T47D (cell line): ENCODE results near the gene HKDC1.

Source experiments
- DNase-seq, 2 experiments: peaks; one replicate each; pipeline versions ENCODE4 v3.0.0 to v3.0.0-alpha.2; 2011 to 2012; ENCODE audit warnings: low read depth in 1 of 2, low spot score in 1 of 2
- JUND ChIP-seq: IDR thresholded peaks from 2 replicates; pipeline ENCODE4 v1.6.1; 2012; ENCODE audit warnings: low read depth
- in situ Hi-C: cut with HindIII; loops from 2 replicates; pipeline ENCODE4 v1.10.0; 2016; ENCODE audit warnings: low sequenced_read_pairs, low pct_unique_long_range_greater_than_20kb

HKDC1 gene

DNA sequence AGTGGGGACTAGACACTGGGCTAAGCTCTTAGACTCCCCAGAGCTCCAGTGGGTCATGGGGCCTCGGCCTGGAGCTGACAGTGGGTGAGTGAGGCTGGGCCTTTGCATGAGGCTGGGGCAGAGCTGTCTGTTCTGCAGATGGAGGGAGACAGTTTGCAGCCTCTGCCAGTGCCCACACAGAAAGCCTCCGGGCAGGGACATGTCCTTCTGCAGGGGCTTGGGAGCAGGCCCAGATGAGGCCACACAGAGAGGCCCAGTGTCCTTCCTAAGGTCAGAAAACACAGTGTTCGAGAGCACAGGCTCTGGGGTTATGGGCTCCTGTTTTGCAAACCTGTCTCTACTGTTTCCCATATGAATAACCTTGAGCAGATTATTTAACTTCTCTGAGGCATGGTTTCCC, 33.0 kb downstream of the HKDC1 start:
- DNase-seq, result no peak
- in situ Hi-C loops, result no loop called here
- no peak for TF ChIP-seq JUND

DNA sequence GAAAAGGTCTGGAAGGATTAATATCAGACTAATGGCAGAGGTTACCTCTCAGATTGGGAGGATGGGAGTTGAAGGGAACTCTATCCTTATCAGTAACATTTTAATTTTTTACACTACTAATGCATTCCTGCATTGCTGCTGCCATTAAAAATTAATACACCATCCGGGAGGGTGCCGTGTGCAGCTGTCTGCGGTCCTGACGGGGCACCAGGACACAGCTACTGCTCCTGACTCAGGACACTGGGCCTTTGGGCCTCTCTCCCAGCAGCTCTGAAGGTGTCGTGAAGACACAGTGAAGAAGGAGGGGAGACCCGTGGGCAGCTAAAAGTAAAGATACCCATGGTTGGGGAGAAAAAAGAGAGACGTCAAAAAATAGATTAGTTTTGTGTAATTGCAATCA, 34.7 kb downstream of the HKDC1 start:
- in situ Hi-C loops, result no loop called here
- DNase-seq, result no peak
- no peak for TF ChIP-seq JUND

DNA sequence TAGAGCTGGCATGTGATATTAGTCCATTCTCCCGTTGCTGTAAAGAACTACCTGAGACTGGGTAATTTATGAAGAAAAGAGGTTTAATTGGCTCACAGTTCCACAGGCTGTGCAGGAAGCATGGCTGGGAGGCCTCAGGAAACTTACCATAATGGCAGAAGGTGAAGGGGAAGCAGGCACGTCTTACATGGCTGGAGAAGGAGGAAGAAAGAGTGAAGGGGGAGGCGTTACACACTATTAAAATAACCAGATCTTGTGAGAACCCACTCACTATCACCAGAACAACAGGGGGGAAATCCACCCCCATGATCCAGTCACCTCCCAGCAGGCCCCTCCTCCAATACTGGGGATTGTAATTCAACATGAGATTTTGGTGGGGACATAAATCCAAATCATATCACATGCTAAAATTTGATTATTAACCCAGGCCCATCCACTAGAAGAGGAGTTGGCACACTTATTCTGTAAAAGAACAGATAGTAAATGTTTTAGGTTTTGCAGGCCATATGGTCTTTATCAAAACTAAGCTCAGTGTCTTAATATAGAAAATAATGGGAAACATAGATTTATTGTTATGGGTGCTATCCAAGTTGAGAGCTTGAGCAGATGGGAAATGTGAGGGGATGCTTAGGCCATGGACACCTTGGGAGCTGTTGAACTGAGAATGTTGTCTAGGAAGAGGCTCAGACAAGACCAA, 39.6 kb downstream of the HKDC1 start:
- TF ChIP-seq JUND, result no peak
- in situ Hi-C loops, result no loop called here
- no peak for DNase-seq

GRCh38 chr10:69261184-69261583, 41.1 kb downstream of the HKDC1 start:
- no peak for DNase-seq
- TF ChIP-seq JUND, result no peak
- in situ Hi-C loops, result no loop called here

- no peak for TF ChIP-seq JUND
- DNase-seq, result no peak
- in situ Hi-C loops, result no loop called here
Measured at GRCh38 chr10:69262292-69262751, 42.2 kb downstream of the HKDC1 start.

GRCh38 chr10:69265521-69265920, 45.4 kb downstream of the HKDC1 start:
- DNase-seq, result no peak
- in situ Hi-C loops, result no loop called here
- no peak for TF ChIP-seq JUND

DNA sequence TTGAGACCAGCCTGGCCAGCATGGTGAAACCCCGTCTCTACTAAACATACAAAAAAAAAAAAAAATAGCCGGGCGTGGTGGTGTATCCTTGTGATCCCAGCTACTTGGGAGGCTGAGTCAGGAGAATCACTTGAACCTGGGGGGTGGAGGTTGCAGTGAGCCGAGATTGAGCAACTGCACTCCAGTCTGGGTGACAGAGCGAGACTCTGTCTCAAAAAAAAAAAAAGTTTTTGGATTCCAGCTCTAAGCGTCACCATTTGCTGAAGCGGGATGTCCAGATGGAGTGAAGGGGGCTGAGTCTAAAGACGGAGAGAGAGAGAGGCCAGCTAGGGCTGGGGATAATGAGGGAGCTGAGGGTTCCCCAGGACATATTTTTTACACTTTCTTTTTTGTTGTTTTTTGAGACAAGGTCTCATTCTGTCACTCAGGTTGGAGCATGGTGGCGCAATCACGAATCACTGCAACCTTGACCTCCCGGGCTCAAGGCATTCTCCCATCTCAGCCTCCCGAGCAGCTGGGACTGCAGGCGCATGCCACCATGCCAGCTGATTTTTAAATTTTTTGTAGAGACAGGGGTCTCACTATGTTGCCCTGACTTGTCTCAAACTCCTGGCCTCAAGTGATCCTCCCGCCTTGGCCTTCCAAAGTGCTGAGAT, 48.8 kb downstream of the HKDC1 start:
- in situ Hi-C loops, result no loop called here
- no peak for TF ChIP-seq JUND
- DNase-seq, result no peak

DNA sequence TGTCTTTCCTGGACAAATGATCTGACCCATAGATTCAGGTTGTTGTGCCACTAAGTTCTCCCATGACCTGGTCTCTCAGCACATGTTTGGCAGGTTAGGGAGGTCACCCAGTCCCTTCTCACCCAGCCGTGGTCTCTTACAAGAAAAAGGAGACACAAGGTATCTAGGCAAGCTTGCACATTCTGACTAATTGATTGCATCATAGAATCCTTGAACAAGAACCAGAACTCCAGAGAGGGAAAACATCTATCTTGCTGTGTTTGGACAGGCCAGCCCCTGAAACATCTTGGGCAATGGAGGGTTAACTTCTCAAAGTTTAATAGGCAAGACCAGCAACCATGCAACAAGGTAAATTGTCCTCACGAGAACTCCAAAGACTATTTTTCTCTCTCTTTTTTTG, 49.6 kb downstream of the HKDC1 start:
- no peak for TF ChIP-seq JUND
- in situ Hi-C loops, result no loop called here
- no peak for DNase-seq

DNA sequence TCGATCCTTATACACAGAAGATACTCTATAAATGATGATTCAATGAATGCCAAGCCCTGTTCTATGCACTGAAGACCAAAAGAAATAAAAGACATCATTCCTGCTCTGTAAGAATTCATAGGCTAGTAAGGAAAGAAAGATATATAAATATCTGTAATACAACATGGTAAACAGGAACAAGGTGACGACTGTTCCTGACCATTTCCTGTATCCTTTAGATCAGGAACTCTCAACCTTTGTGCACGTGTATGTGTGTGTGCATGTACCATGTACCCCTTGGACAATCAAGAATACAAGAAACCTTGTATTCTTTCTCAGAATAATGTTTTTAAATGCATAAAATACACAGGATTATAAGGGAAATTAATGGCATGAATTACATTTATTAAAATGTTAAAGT, 50.9 kb downstream of the HKDC1 start:
- in situ Hi-C loops, result no loop called here
- TF ChIP-seq JUND, result no peak
- DNase-seq, result no peak

GRCh38 chr10:69272624-69273023, 52.5 kb downstream of the HKDC1 start:
- no peak for DNase-seq
- no peak for TF ChIP-seq JUND
- in situ Hi-C loops, result no loop called here

- no peak for TF ChIP-seq JUND
- no peak for DNase-seq
- in situ Hi-C loops, result no loop called here
Measured at GRCh38 chr10:69275444-69275843, 55.3 kb downstream of the HKDC1 start.

DNA sequence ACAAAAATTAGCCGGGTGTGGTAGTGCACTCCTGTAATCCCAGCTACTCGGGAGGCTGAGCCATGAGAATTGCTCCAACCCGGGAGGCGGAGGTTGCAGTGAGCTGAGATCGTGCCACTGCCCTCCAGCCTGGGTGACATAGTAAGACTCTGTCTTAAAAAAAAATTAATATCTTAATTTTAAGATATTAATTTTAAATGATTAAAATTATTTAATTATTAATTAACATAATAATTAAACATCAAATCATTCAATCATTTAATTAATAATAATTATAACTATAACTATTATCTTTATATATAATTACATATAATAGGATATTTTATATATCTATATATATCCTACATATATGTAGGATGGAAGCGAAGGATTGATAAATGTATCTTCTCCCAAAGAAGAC, 56.4 kb downstream of the HKDC1 start:
- in situ Hi-C loops, result no loop called here
- no peak for TF ChIP-seq JUND
- no peak for DNase-seq

DNA sequence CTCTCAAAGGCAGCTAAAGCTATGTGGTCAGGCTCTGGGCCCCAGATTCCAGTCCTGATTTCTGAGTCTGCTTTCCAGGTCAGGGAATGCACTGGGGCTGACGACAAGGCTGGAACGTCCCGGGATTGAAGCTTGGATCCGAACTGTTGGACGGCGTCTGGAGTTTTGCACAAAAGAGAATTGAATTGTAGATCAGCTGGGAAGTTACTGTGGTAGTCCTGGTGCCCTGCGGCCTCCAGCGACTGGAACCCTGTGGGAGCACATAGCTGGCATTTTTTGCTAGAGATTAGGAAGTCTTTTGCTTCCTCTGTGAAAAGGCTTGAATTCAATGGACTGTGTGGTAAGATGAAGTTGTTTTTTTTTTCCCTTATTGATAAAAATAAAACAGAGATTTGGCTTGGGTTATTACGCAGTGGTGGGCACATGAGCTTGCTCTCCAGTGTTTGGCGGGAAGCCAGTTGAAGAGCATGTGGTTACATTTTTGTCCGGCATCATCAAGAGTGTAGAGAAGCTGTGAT, 58.4 kb downstream of the HKDC1 start, which contains the start of gene HK1:
TSS of gene HK1 (plus strand) at position 51 of the 518 bp plus-strand sequence.
- in situ Hi-C loops, result no loop called here
- peak in 1 of 2 experiments; percentile 20 for DNase-seq
- no peak for TF ChIP-seq JUND
